ENCODE results near the gene MYO15A.

DNA sequence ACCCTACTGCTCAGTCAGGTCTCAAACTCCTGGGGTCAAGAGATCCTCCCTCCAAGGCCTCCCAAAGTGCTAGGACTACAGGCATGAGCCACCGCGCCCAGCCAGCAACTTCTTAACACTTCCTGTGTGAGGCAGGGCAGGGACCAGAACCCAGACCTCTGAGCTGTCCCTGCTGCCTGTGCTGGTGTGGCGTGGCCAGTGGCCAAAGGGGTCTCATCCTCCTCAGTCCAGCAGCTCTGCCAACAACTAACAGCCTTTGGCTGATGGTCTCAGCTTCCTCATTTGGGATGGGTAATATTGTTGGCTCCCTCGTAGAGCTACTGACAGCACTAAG is 115.5 kb downstream of the MYO15A start:
- TF ChIP-seq, protein P1, sequence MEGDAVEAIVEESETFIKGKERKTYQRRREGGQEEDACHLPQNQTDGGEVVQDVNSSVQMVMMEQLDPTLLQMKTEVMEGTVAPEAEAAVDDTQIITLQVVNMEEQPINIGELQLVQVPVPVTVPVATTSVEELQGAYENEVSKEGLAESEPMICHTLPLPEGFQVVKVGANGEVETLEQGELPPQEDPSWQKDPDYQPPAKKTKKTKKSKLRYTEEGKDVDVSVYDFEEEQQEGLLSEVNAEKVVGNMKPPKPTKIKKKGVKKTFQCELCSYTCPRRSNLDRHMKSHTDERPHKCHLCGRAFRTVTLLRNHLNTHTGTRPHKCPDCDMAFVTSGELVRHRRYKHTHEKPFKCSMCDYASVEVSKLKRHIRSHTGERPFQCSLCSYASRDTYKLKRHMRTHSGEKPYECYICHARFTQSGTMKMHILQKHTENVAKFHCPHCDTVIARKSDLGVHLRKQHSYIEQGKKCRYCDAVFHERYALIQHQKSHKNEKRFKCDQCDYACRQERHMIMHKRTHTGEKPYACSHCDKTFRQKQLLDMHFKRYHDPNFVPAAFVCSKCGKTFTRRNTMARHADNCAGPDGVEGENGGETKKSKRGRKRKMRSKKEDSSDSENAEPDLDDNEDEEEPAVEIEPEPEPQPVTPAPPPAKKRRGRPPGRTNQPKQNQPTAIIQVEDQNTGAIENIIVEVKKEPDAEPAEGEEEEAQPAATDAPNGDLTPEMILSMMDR (conservative IDR thresholded peaks at IDR 0.05; ENCODE audit: low read length): no peak
- no peak for TF ChIP-seq EZH2phosphoT487 (IDR thresholded peaks at IDR 0.05; ENCODE audit: borderline replicate concordance)

Measured in Loucy (cell line).